Gastroesophageal sphincter (tissue), 3 donors: ENCODE results near the gene SLC38A9.

Source experiments
- CTCF ChIP-seq, 4 experiments: fragments of 200-600 bp in 2 of 4; fragments of 450-650 bp in 2 of 4; sonication (generic) in 1 of 4; IDR thresholded peaks; one replicate each; pipeline ENCODE4 v1.5.1; 2017 to 2019; ENCODE audit warnings: antibody characterized with exemption in 4 of 4, mild to moderate bottlenecking in 2 of 4, moderate library complexity in 2 of 4
- EP300 ChIP-seq: sonication (generic); formaldehyde crosslinking; IDR thresholded peaks from one replicate; pipeline ENCODE4 v1.6.1; 2017; ENCODE audit warnings: antibody characterized with exemption, mild to moderate bottlenecking
- POLR2A ChIP-seq, 2 donors: fragments of 450-650 bp; IDR thresholded peaks; one replicate each; pipeline ENCODE4 v1.6.1; 2017; ENCODE audit warnings: antibody characterized with exemption in 2 of 2, mild to moderate bottlenecking in 2 of 2, moderate library complexity in 1 of 2
- POLR2AphosphoS5 ChIP-seq: sonication (generic); formaldehyde crosslinking; IDR thresholded peaks from one replicate; pipeline ENCODE4 v1.6.1; 2017; ENCODE audit warnings: antibody characterized with exemption

DNA sequence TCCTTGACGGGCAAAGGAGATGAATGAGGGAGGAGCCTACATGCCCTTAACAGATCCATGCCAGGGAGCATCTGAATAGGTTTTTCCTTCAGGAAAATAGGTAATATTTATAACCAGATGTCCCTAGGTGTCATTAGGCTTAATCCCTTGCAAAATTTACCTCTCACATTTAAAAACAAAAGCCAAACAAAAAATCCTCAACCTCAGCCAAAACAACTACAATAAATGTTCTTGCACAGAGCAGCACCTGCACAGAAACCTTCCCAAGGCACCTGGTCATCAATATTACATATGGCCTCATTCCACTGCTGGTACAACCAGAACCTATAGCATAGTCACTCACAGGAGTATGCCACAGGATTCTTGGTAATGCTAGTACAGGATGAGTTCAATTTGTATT lies 30.1 kb downstream of the SLC38A9 start:
- TF ChIP-seq CTCF (IDR thresholded peaks at IDR 0.05) (no peak), EP300 (no peak), POLR2A (IDR thresholded peaks at IDR 0.05) (no peak), POLR2AphosphoS5 (no peak)
